Cardiac muscle cell (in vitro differentiated cells and primary cell): ENCODE data around the gene FGFR3. TPM values are rescaled to one million over a fixed set of nuclear protein-coding genes. Genes with fewer than 3 reads are reported as not detected.

Experiments used
- DNase-seq, 2 donors: peaks; one replicate each; pipeline versions ENCODE4 v3.0.0 to v3.0.0-alpha.2; 2010 to 2017; ENCODE audit warnings: low read depth in 1 of 2, low spot score in 1 of 2
- H3K27ac ChIP-seq: fragments of 200-600 bp; sonication (generic); 2 replicates; pipeline ENCODE4 v1.5.1; 2016
- H3K27me3 ChIP-seq: fragments of 200-600 bp; sonication (generic); 2 replicates; pipeline ENCODE4 v1.6.0; 2016; ENCODE audit warnings: control low read depth
- H3K36me3 ChIP-seq: fragments of 200-600 bp; sonication (generic); 2 replicates; pipeline ENCODE4 v1.5.1; 2016; ENCODE audit warnings: control low read depth
- H3K4me1 ChIP-seq: fragments of 200-600 bp; sonication (generic); 2 replicates; pipeline ENCODE4 v1.8.1; 2017; ENCODE audit warnings: low read depth, mild to moderate bottlenecking, mixed run types
- H3K4me3 ChIP-seq: fragments of 200-600 bp; sonication (generic); 2 replicates; pipeline ENCODE4 v1.5.1; 2016; ENCODE audit warnings: mild to moderate bottlenecking
- H3K9me3 ChIP-seq: fragments of 200-600 bp; sonication (generic); 2 replicates; pipeline ENCODE4 v1.5.1; 2017; ENCODE audit warnings: low read depth, mild to moderate bottlenecking, control low read depth
- CTCF ChIP-seq: IDR thresholded peaks from 2 replicates; pipeline ENCODE4 v1.5.1; 2012; ENCODE audit warnings: low read depth, mild to moderate bottlenecking, low read length
- polyA plus RNA-seq: library from polyadenylated mRNA; unstranded; fragments of >200 nt; fragmentation: Nextera tagmentation; extraction: Ambion mirVana; gene quantifications from 2 replicates; pipeline ENCODE4 v1.2.1, GENCODE V29; 2016
- total RNA-seq: library from RNA; depleted of rRNA; stranded (reverse); fragments of >200 nt; gene quantifications from 2 replicates; pipeline ENCODE4 v1.2.3, GENCODE V29; 2016

The FGFR3 gene
- total and polyA plus RNA-seq, 2 experiments from 2014 or later, result 39.2 to 47.3 TPM

GRCh38 chr4:1756079-1756478, 37.0 kb upstream of the FGFR3 start:
- H3K9me3 ChIP-seq, result no peaks in the 10 kb centered on the region
- H3K27ac ChIP-seq, result no peak overlapping the region
- DNase-seq, result no peak
- H3K27me3 ChIP-seq, result no peaks in the 10 kb centered on the region
- H3K4me1 ChIP-seq, result peaks cover 11% of the 10 kb centered on the region
- no peaks in the 10 kb centered on the region for H3K36me3 ChIP-seq
- no peak overlapping the region for H3K4me3 ChIP-seq
- no peak for TF ChIP-seq CTCF

GRCh38 chr4:1756893-1757779, 36.0 kb upstream of the FGFR3 start:
- Histone ChIP-seq H3K27me3 (no peaks in the 10 kb centered on the region), H3K36me3 (no peaks in the 10 kb centered on the region), H3K27ac (no peak overlapping the region), H3K4me1 (peaks cover 11% of the 10 kb centered on the region), H3K4me3 (no peak overlapping the region), H3K9me3 (no peaks in the 10 kb centered on the region)
- no peak for DNase-seq
- no peak for TF ChIP-seq CTCF

DNA sequence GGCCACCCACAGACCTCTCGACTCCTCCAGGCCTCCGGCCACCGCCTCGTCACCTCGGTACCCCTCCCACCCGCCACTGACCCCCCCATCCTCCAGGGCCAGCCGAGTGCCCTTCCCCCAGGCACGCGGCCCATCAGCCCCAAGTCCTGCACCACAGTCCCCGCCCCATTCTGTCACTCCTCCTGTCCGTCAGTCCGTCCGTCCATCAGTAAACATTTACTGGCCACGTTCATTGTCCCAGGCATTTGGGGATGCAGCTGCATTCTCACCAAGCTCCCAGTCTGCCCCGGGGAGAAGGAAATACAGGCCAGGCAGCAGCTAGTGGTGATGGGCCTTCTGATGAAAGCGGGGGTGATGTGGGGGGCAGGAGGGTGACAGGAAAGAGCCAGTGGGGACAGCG, 35.3 kb upstream of the FGFR3 start:
- no peak for TF ChIP-seq CTCF
- no peak overlapping the region for H3K27ac ChIP-seq
- H3K9me3 ChIP-seq, result no peaks in the 10 kb centered on the region
- H3K4me1 ChIP-seq, result peaks cover 11% of the 10 kb centered on the region
- H3K4me3 ChIP-seq, result no peak overlapping the region
- no peaks in the 10 kb centered on the region for H3K27me3 ChIP-seq
- DNase-seq, result no peak
- H3K36me3 ChIP-seq, result no peaks in the 10 kb centered on the region

DNA sequence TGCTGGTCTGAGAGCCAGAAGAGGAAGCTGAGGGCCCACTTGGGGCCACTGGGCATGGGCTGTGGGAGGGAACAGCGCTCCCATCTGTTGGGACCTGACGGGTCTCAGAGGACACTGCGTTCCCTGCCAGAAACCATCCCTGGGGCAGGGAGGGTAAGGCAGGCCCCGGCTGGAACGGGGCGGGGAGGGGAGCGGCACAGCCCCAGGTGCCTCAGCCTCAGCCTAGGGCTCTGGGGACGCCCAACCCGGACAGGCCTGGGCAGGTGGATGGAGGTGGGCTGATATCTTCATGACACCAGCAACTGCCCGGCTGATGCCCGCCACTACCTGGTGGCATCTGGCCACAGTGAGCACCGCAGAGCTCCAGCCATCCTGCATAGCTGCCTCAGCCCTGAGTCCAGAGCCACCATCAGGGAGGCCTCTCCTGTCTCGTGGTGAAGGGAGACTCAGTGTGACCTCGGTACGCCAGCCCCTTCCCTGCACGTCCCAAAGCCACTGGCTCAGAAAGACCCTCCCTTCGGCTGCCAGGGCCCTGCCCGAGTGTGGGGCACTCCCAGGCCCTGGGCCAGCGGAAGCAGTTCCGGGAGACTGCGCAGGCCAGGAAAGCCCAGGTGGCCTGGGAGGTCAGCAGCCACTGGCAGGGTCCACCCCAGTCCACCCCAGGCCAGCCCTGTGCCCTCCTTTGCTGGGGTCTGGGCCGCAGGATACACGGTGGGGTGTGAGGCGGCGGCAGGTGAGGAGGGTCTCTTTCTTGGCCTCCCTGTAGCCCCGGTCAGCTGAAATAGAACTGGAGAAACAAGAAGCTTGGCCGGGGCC, 34.6 kb upstream of the FGFR3 start:
- no peak for TF ChIP-seq CTCF
- Histone ChIP-seq H3K27me3 (no peaks in the 10 kb centered on the region), H3K36me3 (no peaks in the 10 kb centered on the region), H3K4me1 (peaks cover 7% of the 10 kb centered on the region), H3K4me3 (no peak overlapping the region), H3K27ac (no peak overlapping the region), H3K9me3 (no peaks in the 10 kb centered on the region)
- DNase-seq, result no peak

GRCh38 chr4:1759170-1759817, 33.8 kb upstream of the FGFR3 start:
- Histone ChIP-seq H3K9me3 (no peaks in the 10 kb centered on the region), H3K27ac (no peak overlapping the region), H3K36me3 (no peaks in the 10 kb centered on the region), H3K4me3 (no peak overlapping the region), H3K4me1 (no peaks in the 10 kb centered on the region), H3K27me3 (no peaks in the 10 kb centered on the region)
- TF ChIP-seq CTCF, result no peak
- no peak for DNase-seq
